ENCODE data around the gene EP400. TPM values are rescaled to one million over a fixed set of nuclear protein-coding genes. Genes with fewer than 3 reads are reported as not detected.

EP400 gene
- total and polyA plus RNA-seq, 2 of the 8 experiments (the other 6 are each of a cell fraction or from before 2014, with no cell fraction given) = 13.1 to 69.7 TPM

DNA sequence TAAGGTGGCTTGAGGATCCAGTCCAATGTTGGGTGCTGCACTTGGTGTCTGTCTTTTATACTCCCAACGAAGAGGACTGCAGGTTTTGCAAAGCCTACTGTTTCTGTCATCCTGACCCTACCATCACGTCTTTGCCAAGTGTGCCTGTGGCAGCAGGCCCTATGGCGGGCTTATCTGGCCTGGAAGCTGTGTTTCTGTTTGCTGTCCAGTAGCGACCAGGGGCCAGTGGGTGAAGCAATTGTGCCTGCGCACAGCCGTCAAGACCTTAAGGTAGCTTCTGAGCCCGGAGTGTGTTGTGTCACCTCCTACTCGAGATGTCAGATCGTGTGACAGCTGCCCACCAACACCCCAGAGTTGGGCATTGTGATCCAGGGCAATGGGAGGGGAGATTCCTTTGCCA lies 131.7 kb downstream of the EP400 start:
- 88% methylated on average over 9 of the region's 9 CpGs; no CpG with 5 or more reads in 1 of the 2 experiments for WGBS, 2 experiments (ENCODE audit: extremely low coverage in 1 of 2, insufficient coverage in 1 of 2, insufficient read length in 1 of 2, insufficient replicate concordance in 2 of 2, low coverage in 1 of 2, low lambda C conversion rate in 2 of 2, missing lambda C conversion rate in 1 of 2)
- FAIRE-seq = no peak
- TF ChIP-seq GABPA (IDR thresholded peaks at IDR 0.05; ENCODE audit: borderline replicate concordance, insufficient read depth, low read length) (no peak), KDM1A (IDR thresholded peaks at IDR 0.05; ENCODE audit: borderline replicate concordance, low read length) (no peak), PHF8 (conservative IDR thresholded peaks at IDR 0.05; ENCODE audit: low read depth, low read length) (no peak), ZNF274 (IDR thresholded peaks at IDR 0.05; ENCODE audit: borderline replicate concordance, extremely low read depth, low read length) (no peak), BCL11A (IDR thresholded peaks at IDR 0.05; ENCODE audit: low read depth in 2 of 2, low read length in 2 of 2) (no peak), RAD21 (IDR thresholded peaks at IDR 0.05 in 1 of 2, conservative IDR thresholded peaks at IDR 0.05 in 1 of 2; ENCODE audit: low read depth in 2 of 2, low read length in 2 of 2) (no peak), TBP (IDR thresholded peaks at IDR 0.05; ENCODE audit: low read depth, low read length) (no peak), NANOG (IDR thresholded peaks at IDR 0.05; ENCODE audit: insufficient read depth, low read depth, low read length, poor library complexity, severe bottlenecking) (no peak), SIN3A (conservative IDR thresholded peaks at IDR 0.05 in 1 of 2, IDR thresholded peaks at IDR 0.05 in 1 of 2; ENCODE audit: low read depth in 1 of 2, low read length in 2 of 2) (no peak), RBBP5 (IDR thresholded peaks at IDR 0.05; ENCODE audit: borderline replicate concordance, low read depth, low read length) (no peak), HDAC2 (IDR thresholded peaks at IDR 0.05; ENCODE audit: borderline replicate concordance in 1 of 2, low read depth in 2 of 2, low read length in 2 of 2) (no peak), EZH2 (IDR thresholded peaks at IDR 0.05; ENCODE audit: low read depth, low read length, severe bottlenecking) (no peak)

More for the DNA sequence above, 131.7 kb downstream of the EP400 start:
- no peak overlapping the region for H3K4ac ChIP-seq (replicated peaks; ENCODE audit: insufficient read length, low read depth, low read length)
- no peak overlapping the region for H2BK5ac ChIP-seq (ENCODE audit: low read depth, low read length)
- no peak overlapping the region; a peak in 1 of 7 replicates for H3K9ac ChIP-seq (replicated peaks in 1 of 4; ENCODE audit: extremely low read depth in 1 of 4, low read depth in 3 of 4, low read length in 3 of 4)
- H3K9me3 ChIP-seq (ENCODE audit: insufficient read depth in 2 of 2, low read depth in 1 of 2, low read length in 1 of 2) = no peaks in the 10 kb centered on the region
- peaks cover 3 to 10% (median 7%) of the 10 kb centered on the region in 4 experiments for H3K4me1 ChIP-seq (replicated peaks in 1 of 4; ENCODE audit: control insufficient read depth in 3 of 4, insufficient read depth in 4 of 4, low read length in 3 of 4)
- H4K8ac ChIP-seq (ENCODE audit: extremely low read depth, insufficient read depth, low read length) = no peak overlapping the region
- no peak overlapping the region for H2BK120ac ChIP-seq (replicated peaks; ENCODE audit: low read depth, low read length)
- H3K14ac ChIP-seq (ENCODE audit: insufficient read length) = no peak overlapping the region
- DNase-seq (ENCODE audit: low read depth in 1 of 2, low spot score in 2 of 2) = no peak
- no peak overlapping the region for H2BK20ac ChIP-seq (ENCODE audit: low read length)
- H2BK15ac ChIP-seq (ENCODE audit: low read length) = no peak overlapping the region
- no peak overlapping the region for H2AFZ ChIP-seq (ENCODE audit: low read length)
- H3K79me2 ChIP-seq (ENCODE audit: control insufficient read depth in 1 of 2, insufficient read depth in 2 of 2, low read length in 2 of 2) = peaks cover 0 to 11% of the 10 kb centered on the region in 2 experiments; a peak in 2 of 4 replicates
- H3K56ac ChIP-seq (replicated peaks; ENCODE audit: insufficient read length, low read depth, low read length) = no peak overlapping the region
- POLR2A ChIA-PET (ENCODE audit: partially characterized antibody) = interaction anchor here (1.5 kb wide), 1 partner anchor 14 kb away, joined by 3 read pairs; no protein-coding TSS in a partner anchor
- no peak overlapping the region for H2AK5ac ChIP-seq (ENCODE audit: low read depth, low read length)
- H4K5ac ChIP-seq (ENCODE audit: insufficient read length, low read depth, low read length) = no peak overlapping the region
- H3K27ac ChIP-seq (ENCODE audit: low read depth, low read length) = no peak overlapping the region
- H2BK12ac ChIP-seq (ENCODE audit: low read depth, low read length) = no peak overlapping the region
- no peak overlapping the region for H3K23ac ChIP-seq (ENCODE audit: insufficient read length)
- H3K27me3 ChIP-seq (replicated peaks in 1 of 4; ENCODE audit: control insufficient read depth in 3 of 4, extremely low read depth in 1 of 4, insufficient read depth in 3 of 4, low read length in 3 of 4) = no peaks in the 10 kb centered on the region
- H4K91ac ChIP-seq (replicated peaks; ENCODE audit: insufficient read length, low read length) = no peak overlapping the region
- H3K18ac ChIP-seq (ENCODE audit: extremely low read depth, low read length) = no peak overlapping the region
- H3K36me3 ChIP-seq (ENCODE audit: control insufficient read depth in 2 of 4, insufficient read depth in 4 of 4, low read length in 3 of 4) = peaks cover 15 to 25% (median 19%) of the 10 kb centered on the region in 4 experiments
- H4K20me1 ChIP-seq (replicated peaks in 1 of 2; ENCODE audit: control insufficient read depth in 1 of 2, insufficient read depth in 2 of 2, low read length in 2 of 2) = peaks cover 4 to 7% of the 10 kb centered on the region in 2 experiments
- CTCF ChIA-PET (ENCODE audit: partially characterized antibody) = interaction anchor here (1.0 kb wide), 1 partner anchor 59 kb away, joined by 3 read pairs; no protein-coding TSS in a partner anchor
- peaks cover 6% of the 10 kb centered on the region; the same call in 1 of the 2 replicates for H3K23me2 ChIP-seq (ENCODE audit: low read depth, low read length)
- no peak overlapping the region for H3K4me3 ChIP-seq (ENCODE audit: extremely low read depth in 1 of 4, insufficient read depth in 2 of 4, low read depth in 3 of 4, low read length in 4 of 4)
- peaks cover 5% of the 10 kb centered on the region for H3K79me1 ChIP-seq (ENCODE audit: low read depth, low read length)
- H3K4me2 ChIP-seq (ENCODE audit: insufficient read depth in 1 of 2, low read depth in 2 of 2, low read length in 2 of 2) = no peak overlapping the region

Measured in H1 (cell line).